NCI-H2227 (cell line): ENCODE results near the gene PTF1A.
"Not testable (repeated sequence)": the region's sequence is repeated elsewhere in the genome, so short reads cannot be mapped to it uniquely, and the experiment has no call there.

ENCODE experiments used
- DNase-seq: peaks from one replicate; lab custom pipeline; 2025; ENCODE audit not compliant: unreplicated experiment; lab: John Stamatoyannopoulos, UW

PTF1A gene

DNA sequence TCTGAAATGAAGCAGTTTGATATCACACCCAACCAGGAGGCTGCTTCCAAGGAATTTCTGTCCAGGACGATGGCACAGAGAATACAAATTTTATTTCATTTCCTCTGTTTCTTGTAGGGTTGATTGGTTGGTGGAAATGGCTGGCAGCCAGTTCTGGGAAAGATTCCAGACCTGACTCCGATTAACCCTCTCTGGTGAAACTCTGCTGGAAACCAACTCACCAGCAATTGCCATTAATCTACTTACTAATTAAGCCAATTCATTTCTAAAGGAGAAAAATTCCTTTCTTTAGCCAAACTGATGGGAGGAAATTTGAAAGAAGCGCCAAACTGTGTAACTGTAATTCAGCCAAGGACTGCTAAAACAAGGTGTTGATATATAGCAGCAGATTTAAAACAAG, 10.7 kb downstream of the PTF1A start:
- DNase-seq = no peak

DNA sequence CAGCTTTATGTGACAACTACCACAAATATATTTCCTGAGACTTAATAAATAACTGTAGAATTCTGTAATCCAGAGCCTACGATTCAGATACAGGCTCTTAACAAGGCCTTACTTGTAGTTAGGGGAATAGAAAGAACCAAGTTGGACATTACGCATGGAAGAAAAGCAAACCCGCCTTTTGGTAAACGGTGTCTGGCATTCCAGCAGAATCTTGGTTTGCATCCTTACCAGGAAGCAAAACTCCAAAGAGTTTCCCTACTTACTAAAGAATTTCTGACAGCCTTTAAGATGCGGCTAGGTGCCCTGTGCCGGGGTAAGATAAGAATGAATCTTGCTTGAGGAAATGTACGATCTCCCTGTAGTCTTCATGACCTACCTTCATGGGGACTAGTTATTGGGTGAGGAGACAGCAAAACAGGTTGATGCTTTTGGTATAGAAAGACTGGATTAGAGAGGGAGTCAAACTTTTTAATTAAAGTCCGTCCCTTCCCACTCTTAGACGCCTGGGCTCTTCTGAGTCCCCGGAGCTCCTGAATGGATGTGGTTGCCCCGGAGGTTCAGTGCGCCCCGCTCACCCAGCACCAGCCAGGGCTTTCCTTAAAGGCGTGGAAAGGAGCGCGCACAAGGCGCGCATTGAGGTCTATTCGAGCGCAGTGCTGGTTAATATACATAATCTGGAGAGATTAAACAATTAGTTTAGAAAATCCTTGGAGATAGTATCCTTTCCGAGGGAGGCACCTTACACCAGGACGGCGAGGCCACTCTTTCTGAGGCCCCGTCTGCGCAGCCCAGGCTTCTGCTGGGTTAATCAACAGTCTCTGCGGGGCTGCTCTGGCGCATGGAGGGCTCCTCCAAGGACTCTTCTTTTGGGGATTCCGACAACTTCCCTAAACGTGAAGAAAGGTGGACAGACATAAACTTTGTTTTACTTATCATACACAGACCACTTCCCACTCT, 11.5 kb downstream of the PTF1A start:
- DNase-seq = no peak

DNA sequence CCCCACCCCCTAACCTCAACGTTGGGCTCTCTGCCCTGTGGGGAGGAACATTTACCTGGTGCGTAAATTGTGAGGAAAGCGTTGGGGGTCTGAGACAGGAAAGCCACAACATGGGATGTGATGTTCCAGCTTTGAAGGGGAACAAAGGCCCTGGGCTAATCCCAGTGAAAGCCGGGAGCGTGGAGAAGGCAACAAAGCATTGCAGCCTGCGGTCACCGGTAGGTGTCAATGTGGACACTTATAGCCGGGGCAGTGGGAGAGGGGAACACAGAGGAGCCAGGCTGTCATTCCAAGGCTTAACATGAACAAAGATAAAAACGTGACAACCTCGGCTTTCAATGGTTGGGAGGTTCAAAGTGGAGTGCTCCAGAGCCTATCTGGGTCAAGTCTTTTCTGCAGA, 12.7 kb downstream of the PTF1A start:
- no peak for DNase-seq

DNA sequence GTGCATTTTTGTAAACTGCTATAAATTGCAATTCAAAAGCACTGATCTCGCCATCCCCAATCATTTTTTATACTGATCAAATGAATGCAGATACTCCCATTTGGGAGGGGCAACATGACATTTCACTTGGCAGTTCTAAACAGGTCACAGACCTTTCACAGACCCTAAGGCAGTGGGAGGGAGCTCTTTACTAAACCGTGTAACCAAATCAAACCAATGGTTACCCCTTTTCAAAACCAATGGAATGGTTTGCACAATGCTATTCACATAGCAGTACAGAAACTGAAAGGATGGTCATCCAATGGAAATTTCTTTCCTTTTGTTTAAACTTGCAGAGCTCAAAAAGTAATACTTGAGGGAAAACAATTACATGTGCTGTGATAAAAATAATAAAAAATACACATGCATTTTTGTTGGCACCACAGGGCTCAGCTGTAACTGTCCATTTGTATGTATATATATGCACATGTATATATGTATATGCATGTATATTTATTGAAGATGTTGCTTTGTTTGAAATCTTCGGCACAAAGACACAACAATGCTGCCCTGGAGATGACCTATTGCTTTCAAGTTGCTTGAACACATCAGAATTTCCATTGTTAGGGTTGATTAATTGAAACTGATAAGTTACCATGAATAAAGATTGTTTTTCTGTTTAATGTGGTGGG, 14.0 kb downstream of the PTF1A start:
- no peak for DNase-seq

DNA sequence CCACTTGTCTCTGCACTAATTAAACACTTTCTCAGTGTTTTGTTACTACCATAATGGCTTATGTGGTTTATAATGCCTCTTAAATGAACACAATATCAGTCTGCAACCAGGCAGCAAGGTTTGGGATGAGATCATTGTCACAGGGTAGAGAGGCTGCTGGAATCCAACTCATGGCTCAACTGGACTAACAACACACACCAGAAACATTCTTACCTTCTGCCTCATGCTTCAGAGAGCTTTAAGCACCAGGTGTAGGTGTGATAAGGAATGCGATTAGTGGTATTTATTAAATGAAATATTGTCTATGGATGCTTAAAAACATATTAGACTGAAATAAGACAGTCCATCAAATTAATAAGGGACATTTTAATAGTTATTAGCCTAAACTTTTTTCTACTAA, 25.4 kb downstream of the PTF1A start:
- DNase-seq = no peak

DNA sequence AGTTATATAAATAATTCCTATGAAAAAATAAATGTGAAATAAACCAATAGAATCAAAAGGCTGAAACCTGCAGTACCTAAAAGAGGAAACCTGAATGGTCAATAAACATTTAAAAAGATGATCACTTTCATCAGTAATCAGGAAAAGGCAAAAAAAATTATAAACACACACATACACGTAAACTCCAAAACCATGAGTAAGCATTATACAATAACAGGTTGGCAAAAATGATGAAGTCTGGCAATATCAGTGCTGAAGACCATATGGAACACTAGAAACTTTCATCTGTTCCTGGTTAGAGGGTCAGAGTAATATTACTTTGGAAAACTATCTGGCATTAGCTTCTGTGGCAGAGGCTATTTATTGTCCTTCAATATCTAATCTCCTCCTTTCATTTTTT, 38.5 kb downstream of the PTF1A start:
- no peak for DNase-seq

DNA sequence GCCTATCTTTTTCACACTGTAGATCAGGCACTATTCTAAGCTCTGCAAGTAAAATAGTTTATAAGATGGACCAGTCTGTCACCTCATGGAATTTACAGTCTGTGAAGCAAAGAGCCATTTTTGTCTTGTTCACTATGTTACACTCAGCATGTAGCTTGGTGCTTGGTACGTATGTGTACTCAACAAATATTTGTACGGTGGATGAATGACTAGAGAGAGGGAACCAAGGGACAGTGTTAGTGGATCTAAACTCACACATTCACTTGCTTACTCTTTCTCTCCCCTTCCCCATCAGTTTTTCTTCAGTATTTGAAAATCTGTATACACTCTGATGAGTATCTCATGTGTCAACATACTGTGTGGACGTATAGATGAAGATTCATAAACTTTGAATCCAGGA, 45.9 kb downstream of the PTF1A start:
- DNase-seq = no peak

DNA sequence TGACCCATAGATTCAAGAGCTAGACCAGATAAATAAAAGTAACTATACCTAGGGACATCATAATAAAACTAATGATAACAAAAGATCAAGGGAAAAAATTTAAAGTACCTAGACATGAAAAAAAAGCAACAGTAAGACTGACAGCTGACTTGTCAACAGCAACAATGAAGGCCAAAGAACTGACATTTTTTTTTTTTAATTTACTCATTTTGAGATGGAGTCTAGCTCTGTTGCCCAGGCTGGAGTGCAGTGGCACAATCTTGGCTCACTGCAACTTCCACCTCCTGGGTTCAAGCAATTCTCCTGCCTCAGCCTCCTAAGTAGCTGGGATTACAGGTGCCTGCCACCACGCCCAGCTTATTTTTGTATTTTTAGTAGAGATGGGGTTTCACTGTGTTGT, 49.7 kb downstream of the PTF1A start:
- DNase-seq = not testable (repeated sequence)
